SJSA1 (cell line): ENCODE measurements around the gene ANKRD33B. TPM values are rescaled to one million over a fixed set of nuclear protein-coding genes. Genes with fewer than 3 reads are reported as not detected.

Source experiments
- DNase-seq, 2 experiments: peaks; one replicate each; pipeline ENCODE4 v3.0.0-alpha.2; 2015 to 2020; ENCODE audit warnings: low spot score in 2 of 2, low read depth in 1 of 2
- H3K27ac ChIP-seq: fragments of 250-450 bp; sonication (Bioruptor Pico); 2 replicates; pipeline ENCODE4 v1.5.1; 2020; ENCODE audit warnings: mild to moderate bottlenecking, moderate library complexity
- H3K27me3 ChIP-seq: fragments of 250-450 bp; sonication (Bioruptor Pico); replicated peaks from 2 replicates; pipeline ENCODE4 v1.5.1; 2020; ENCODE audit warnings: mild to moderate bottlenecking, moderate library complexity
- H3K36me3 ChIP-seq: fragments of 250-450 bp; sonication (Bioruptor Pico); 2 replicates; pipeline ENCODE4 v1.5.1; 2020; ENCODE audit warnings: mild to moderate bottlenecking
- H3K4me1 ChIP-seq: fragments of 250-450 bp; sonication (Bioruptor Pico); replicated peaks from 2 replicates; pipeline ENCODE4 v1.6.1; 2021; ENCODE audit warnings: mild to moderate bottlenecking
- H3K4me3 ChIP-seq: fragments of 250-450 bp; sonication (Bioruptor Pico); 2 replicates; pipeline ENCODE4 v1.5.1; 2020; ENCODE audit warnings: mild to moderate bottlenecking
- H3K9me3 ChIP-seq: fragments of 250-450 bp; sonication (Bioruptor Pico); replicated peaks from 2 replicates; pipeline ENCODE4 v1.5.1; 2020; ENCODE audit warnings: mild to moderate bottlenecking
- total RNA-seq: library from RNA; depleted of rRNA; stranded (reverse); fragments of >200 nt; shearing (Covaris generic); gene quantifications from 2 replicates; pipeline ENCODE4 v1.2.3, GENCODE V29; 2014

The ANKRD33B gene
- total RNA-seq, 1 experiment from 2014 or later: 10.3 TPM

GRCh38 chr5:10581867-10582511 lies 18.1 kb downstream of the ANKRD33B start:
- peak in 1 of 2 experiments; percentile 37 for DNase-seq
- Histone ChIP-seq H3K27me3 (no peaks in the 10 kb centered on the region), H3K9me3 (no peaks in the 10 kb centered on the region), H3K27ac (no peak overlapping the region), H3K36me3 (peaks cover 4% of the 10 kb centered on the region; the same call in 1 of the 2 replicates), H3K4me1 (peaks cover 45% of the 10 kb centered on the region), H3K4me3 (no peak overlapping the region)

- Histone ChIP-seq H3K4me1 (peaks cover 39% of the 10 kb centered on the region), H3K27me3 (no peaks in the 10 kb centered on the region), H3K4me3 (no peak overlapping the region), H3K36me3 (peaks cover 4% of the 10 kb centered on the region; the same call in 1 of the 2 replicates), H3K9me3 (no peaks in the 10 kb centered on the region), H3K27ac (no peak overlapping the region)
- DNase-seq: peak in 1 of 2 experiments; percentile 29
Observed at GRCh38 chr5:10582512-10582897, 18.6 kb downstream of the ANKRD33B start.

- H3K4me1 ChIP-seq: peaks cover 26% of the 10 kb centered on the region
- peaks cover 4% of the 10 kb centered on the region; the same call in 1 of the 2 replicates for H3K36me3 ChIP-seq
Observed at GRCh38 chr5:10583663-10584572, 20.0 kb downstream of the ANKRD33B start.

GRCh38 chr5:10584714-10585517 lies 21.0 kb downstream of the ANKRD33B start:
- Histone ChIP-seq H3K27ac (no peak overlapping the region), H3K9me3 (no peaks in the 10 kb centered on the region), H3K4me3 (no peak overlapping the region), H3K27me3 (no peaks in the 10 kb centered on the region), H3K4me1 (peaks cover 21% of the 10 kb centered on the region), H3K36me3 (peaks cover 4% of the 10 kb centered on the region; the same call in 1 of the 2 replicates)
- DNase-seq: peak in 1 of 2 experiments; percentile 34

More at GRCh38 chr5:10583663-10584572, 20.0 kb downstream of the ANKRD33B start:
- Histone ChIP-seq H3K9me3 (no peaks in the 10 kb centered on the region), H3K27ac (no peak overlapping the region), H3K4me3 (no peak overlapping the region), H3K27me3 (no peaks in the 10 kb centered on the region)
- peak in 1 of 2 experiments; percentile 34 for DNase-seq

- no peaks in the 10 kb centered on the region for H3K27me3 ChIP-seq
- peaks cover 19% of the 10 kb centered on the region for H3K4me1 ChIP-seq
- H3K36me3 ChIP-seq: peaks cover 4% of the 10 kb centered on the region; the same call in 1 of the 2 replicates
- no peak overlapping the region for H3K27ac ChIP-seq
- DNase-seq: peak in 1 of 2 experiments; percentile 41
- no peaks in the 10 kb centered on the region for H3K9me3 ChIP-seq
- no peak overlapping the region for H3K4me3 ChIP-seq
Observed at GRCh38 chr5:10585518-10585915, 21.6 kb downstream of the ANKRD33B start.

- Histone ChIP-seq H3K4me1 (peaks cover 18% of the 10 kb centered on the region), H3K27me3 (no peaks in the 10 kb centered on the region), H3K9me3 (no peaks in the 10 kb centered on the region), H3K27ac (no peak overlapping the region), H3K4me3 (no peak overlapping the region), H3K36me3 (peaks cover 4% of the 10 kb centered on the region; the same call in 1 of the 2 replicates)
- peak in 1 of 2 experiments; percentile 16 for DNase-seq
Observed at GRCh38 chr5:10586008-10586407, 22.1 kb downstream of the ANKRD33B start.

GRCh38 chr5:10586555-10586954 lies 22.7 kb downstream of the ANKRD33B start:
- Histone ChIP-seq H3K27me3 (no peaks in the 10 kb centered on the region), H3K9me3 (no peaks in the 10 kb centered on the region), H3K27ac (no peak overlapping the region), H3K4me1 (peaks cover 12% of the 10 kb centered on the region), H3K4me3 (no peak overlapping the region), H3K36me3 (peaks cover 4% of the 10 kb centered on the region; the same call in 1 of the 2 replicates)
- DNase-seq: no peak

- Histone ChIP-seq H3K4me1 (peaks cover 13% of the 10 kb centered on the region), H3K27ac (no peak overlapping the region), H3K36me3 (peaks cover 4% of the 10 kb centered on the region; the same call in 1 of the 2 replicates), H3K9me3 (no peaks in the 10 kb centered on the region), H3K27me3 (no peaks in the 10 kb centered on the region), H3K4me3 (no peak overlapping the region)
- no peak for DNase-seq
Observed at GRCh38 chr5:10588109-10588775, 24.4 kb downstream of the ANKRD33B start.

- Histone ChIP-seq H3K27ac (no peak overlapping the region), H3K27me3 (no peaks in the 10 kb centered on the region), H3K36me3 (peaks cover 2% of the 10 kb centered on the region; the same call in 1 of the 2 replicates), H3K9me3 (no peaks in the 10 kb centered on the region), H3K4me1 (peaks cover 20% of the 10 kb centered on the region), H3K4me3 (no peak overlapping the region)
- DNase-seq: peak in 1 of 2 experiments; percentile 41
Observed at GRCh38 chr5:10588779-10589447, 25.0 kb downstream of the ANKRD33B start.

- DNase-seq: peak; percentile 32 to 46
- H3K27ac ChIP-seq: no peak overlapping the region
- H3K36me3 ChIP-seq: no peaks in the 10 kb centered on the region
- no peak overlapping the region for H3K4me3 ChIP-seq
- H3K4me1 ChIP-seq: peaks cover 35% of the 10 kb centered on the region
- H3K27me3 ChIP-seq: no peaks in the 10 kb centered on the region
- no peaks in the 10 kb centered on the region for H3K9me3 ChIP-seq
Observed at GRCh38 chr5:10590226-10590999, 26.5 kb downstream of the ANKRD33B start.

- H3K36me3 ChIP-seq: no peaks in the 10 kb centered on the region
- H3K27me3 ChIP-seq: no peaks in the 10 kb centered on the region
- H3K27ac ChIP-seq: no peak overlapping the region
Observed at GRCh38 chr5:10591159-10591558, 27.3 kb downstream of the ANKRD33B start.

GRCh38 chr5:10591966-10592365 lies 28.1 kb downstream of the ANKRD33B start:
- no peak overlapping the region for H3K27ac ChIP-seq
- DNase-seq: peak in 1 of 2 experiments; percentile 21
- no peaks in the 10 kb centered on the region for H3K36me3 ChIP-seq
- H3K4me3 ChIP-seq: no peak overlapping the region
- H3K4me1 ChIP-seq: peaks cover 50% of the 10 kb centered on the region
- no peaks in the 10 kb centered on the region for H3K27me3 ChIP-seq
- no peaks in the 10 kb centered on the region for H3K9me3 ChIP-seq

More at GRCh38 chr5:10591159-10591558, 27.3 kb downstream of the ANKRD33B start:
- Histone ChIP-seq H3K9me3 (no peaks in the 10 kb centered on the region), H3K4me3 (no peak overlapping the region), H3K4me1 (peaks cover 42% of the 10 kb centered on the region)
- peak in 1 of 2 experiments; percentile 27 for DNase-seq
